HG03565 (cell line): ENCODE measurements around the gene IL20RA.
"Not testable (repeated sequence)": the region's sequence is repeated elsewhere in the genome, so short reads cannot be mapped to it uniquely, and the experiment has no call there.

ENCODE experiments used
- ATAC-seq: cut with Tn5 transposase; IDR thresholded peaks from one replicate; pipeline ENCODE4 v1.9.1; 2021; ENCODE audit warnings: mild to moderate bottlenecking, moderate library complexity; ENCODE audit not compliant: unreplicated experiment

IL20RA gene

GRCh38 chr6:136975089-136975715 is 69.6 kb downstream of the IL20RA start:
- no peak for ATAC-seq

- not testable (repeated sequence) for ATAC-seq
Observed at GRCh38 chr6:136973781-136974180, 71.0 kb downstream of the IL20RA start.

- no peak for ATAC-seq
Observed at GRCh38 chr6:136971609-136972008, 73.2 kb downstream of the IL20RA start.

GRCh38 chr6:136969930-136970329 is 74.8 kb downstream of the IL20RA start:
- ATAC-seq: no peak

- ATAC-seq: no peak
Observed at GRCh38 chr6:136969433-136969832, 75.3 kb downstream of the IL20RA start.

- no peak for ATAC-seq
Observed at GRCh38 chr6:136968837-136969236, 75.9 kb downstream of the IL20RA start.

- peak; percentile 95 for ATAC-seq
Observed at GRCh38 chr6:136967876-136968752, 76.7 kb downstream of the IL20RA start.

- no peak for ATAC-seq
Observed at GRCh38 chr6:136964398-136964797, 80.4 kb downstream of the IL20RA start.

- no peak for ATAC-seq
Observed at GRCh38 chr6:136963259-136963658, 81.5 kb downstream of the IL20RA start.

- no peak for ATAC-seq
Observed at GRCh38 chr6:136962661-136963060, 82.1 kb downstream of the IL20RA start.

- no peak for ATAC-seq
Observed at GRCh38 chr6:136961848-136962247, 82.9 kb downstream of the IL20RA start.

GRCh38 chr6:136960781-136961180 is 84.0 kb downstream of the IL20RA start:
- ATAC-seq: no peak

- not testable (repeated sequence) for ATAC-seq
Observed at GRCh38 chr6:136959935-136960334, 84.8 kb downstream of the IL20RA start.

- no peak for ATAC-seq
Observed at GRCh38 chr6:136959471-136959891, 85.3 kb downstream of the IL20RA start.

GRCh38 chr6:136958168-136958567 is 86.6 kb downstream of the IL20RA start:
- ATAC-seq: no peak

- ATAC-seq: no peak
Observed at GRCh38 chr6:136956590-136957544, 87.9 kb downstream of the IL20RA start.

GRCh38 chr6:136955123-136955522 is 89.6 kb downstream of the IL20RA start:
- no peak for ATAC-seq

- ATAC-seq: no peak
Observed at GRCh38 chr6:136952714-136953260, 92.0 kb downstream of the IL20RA start.

- no peak for ATAC-seq
Observed at GRCh38 chr6:136950436-136951126, 94.2 kb downstream of the IL20RA start.
